SJCRH30 (cell line): ENCODE data around the gene APBB1. TPM values are rescaled to one million over a fixed set of nuclear protein-coding genes. Genes with fewer than 3 reads are reported as not detected.
"Not testable (repeated sequence)": the region's sequence is repeated elsewhere in the genome, so short reads cannot be mapped to it uniquely, and the experiment has no call there.

ENCODE experiments used
- DNase-seq, 2 experiments: peaks; one replicate each; pipeline ENCODE4 v3.0.0-alpha.2; 2015 to 2020
- H3K27ac ChIP-seq: fragments of 250-450 bp; sonication (Bioruptor Pico); 2 replicates; pipeline ENCODE4 v1.5.1; 2020; ENCODE audit warnings: mild to moderate bottlenecking, moderate library complexity
- H3K27me3 ChIP-seq: fragments of 250-450 bp; sonication (Bioruptor Pico); 2 replicates; pipeline ENCODE4 v1.5.1; 2020; ENCODE audit warnings: mild to moderate bottlenecking, moderate library complexity
- H3K36me3 ChIP-seq: fragments of 250-450 bp; sonication (Bioruptor Pico); 2 replicates; pipeline ENCODE4 v1.5.1; 2020; ENCODE audit warnings: mild to moderate bottlenecking, moderate library complexity
- H3K4me1 ChIP-seq: fragments of 250-450 bp; sonication (Bioruptor Pico); 2 replicates; pipeline ENCODE4 v1.5.1; 2020; ENCODE audit warnings: mild to moderate bottlenecking, moderate library complexity
- H3K4me3 ChIP-seq: fragments of 250-450 bp; sonication (Bioruptor Pico); 2 replicates; pipeline ENCODE4 v1.5.1; 2020; ENCODE audit warnings: mild to moderate bottlenecking, moderate library complexity
- H3K9me3 ChIP-seq: fragments of 250-450 bp; sonication (Bioruptor Pico); replicated peaks from 2 replicates; pipeline ENCODE4 v1.5.1; 2020; ENCODE audit warnings: mild to moderate bottlenecking, moderate library complexity
- total RNA-seq: library from RNA; depleted of rRNA; stranded (reverse); fragments of >200 nt; shearing (Covaris generic); gene quantifications from 2 replicates; pipeline ENCODE4 v1.2.3, GENCODE V29; 2014

Gene APBB1
- total RNA-seq, 1 experiment from 2014 or later: 19.6 TPM

DNA sequence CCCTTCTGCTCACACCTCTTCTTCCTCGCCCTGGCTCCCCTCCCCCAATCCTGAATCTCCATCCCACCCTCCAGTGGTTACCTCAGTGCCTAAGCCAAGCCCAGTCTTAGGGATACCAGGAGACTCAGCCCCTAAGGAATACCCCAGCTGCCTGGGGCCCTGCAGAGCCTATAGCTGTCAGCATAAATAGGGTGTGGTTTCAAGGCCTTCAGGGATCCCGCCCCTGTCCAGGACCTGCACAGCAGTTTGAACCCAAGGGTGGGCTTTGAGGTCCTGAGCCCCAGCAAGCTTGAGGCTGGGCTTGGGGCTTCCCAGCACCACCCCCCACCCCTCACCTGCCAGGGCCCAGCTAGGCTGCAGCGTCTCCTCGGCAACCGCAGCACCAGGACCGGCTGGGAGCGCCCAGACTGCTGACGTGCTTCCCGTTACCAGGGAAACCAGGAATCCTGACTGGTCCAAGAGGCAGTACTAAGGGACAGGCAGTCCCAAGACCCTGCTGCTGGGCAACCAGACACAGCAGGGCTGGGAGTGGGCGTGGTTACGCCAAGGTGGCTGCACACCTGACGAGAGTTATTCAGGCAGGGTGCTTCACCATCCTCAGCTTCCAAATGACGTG, 13.7 kb downstream of the APBB1 start:
- Histone ChIP-seq H3K27me3 (no peaks in the 10 kb centered on the region), H3K4me1 (no peaks in the 10 kb centered on the region), H3K36me3 (no peaks in the 10 kb centered on the region), H3K4me3 (no peak overlapping the region), H3K9me3 (no peaks in the 10 kb centered on the region), H3K27ac (no peak overlapping the region)
- DNase-seq: no peak

DNA sequence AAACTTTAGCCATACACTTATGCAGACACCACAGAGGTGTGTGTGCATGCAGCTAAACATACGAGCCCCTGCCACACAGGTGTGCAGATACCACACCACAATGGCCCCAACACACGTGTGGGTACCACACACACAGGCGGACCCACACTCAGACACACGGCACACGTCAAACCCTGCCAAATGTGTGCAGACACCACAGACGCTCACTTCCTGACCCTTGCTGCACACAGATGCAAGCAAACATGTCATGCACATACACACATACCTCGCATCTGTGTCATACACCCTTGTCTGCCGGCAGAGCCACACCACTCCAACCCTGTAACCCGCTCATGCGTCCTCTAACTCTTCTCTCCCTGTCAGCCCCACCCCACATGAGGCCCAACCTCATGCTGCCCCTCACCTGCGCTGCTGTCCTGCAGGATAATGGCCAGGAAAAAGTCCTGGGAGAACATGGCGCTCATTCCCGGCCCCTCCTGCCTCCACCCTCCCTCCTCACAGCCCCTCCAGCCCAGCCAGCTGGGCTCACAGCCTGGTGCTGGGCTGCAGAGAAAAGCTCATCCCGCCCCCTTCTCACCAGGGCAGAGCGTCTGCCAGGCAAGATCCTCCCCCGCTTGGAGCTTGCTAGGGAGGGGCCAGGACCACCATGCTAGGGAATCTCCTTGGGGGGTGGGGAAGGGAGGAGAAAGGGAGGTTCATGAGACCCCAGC, 14.4 kb downstream of the APBB1 start:
- H3K4me3 ChIP-seq: no peak overlapping the region
- no peaks in the 10 kb centered on the region for H3K9me3 ChIP-seq
- no peaks in the 10 kb centered on the region for H3K27me3 ChIP-seq
- no peak overlapping the region for H3K27ac ChIP-seq
- no peaks in the 10 kb centered on the region for H3K36me3 ChIP-seq
- no peaks in the 10 kb centered on the region for H3K4me1 ChIP-seq
- DNase-seq: no peak

DNA sequence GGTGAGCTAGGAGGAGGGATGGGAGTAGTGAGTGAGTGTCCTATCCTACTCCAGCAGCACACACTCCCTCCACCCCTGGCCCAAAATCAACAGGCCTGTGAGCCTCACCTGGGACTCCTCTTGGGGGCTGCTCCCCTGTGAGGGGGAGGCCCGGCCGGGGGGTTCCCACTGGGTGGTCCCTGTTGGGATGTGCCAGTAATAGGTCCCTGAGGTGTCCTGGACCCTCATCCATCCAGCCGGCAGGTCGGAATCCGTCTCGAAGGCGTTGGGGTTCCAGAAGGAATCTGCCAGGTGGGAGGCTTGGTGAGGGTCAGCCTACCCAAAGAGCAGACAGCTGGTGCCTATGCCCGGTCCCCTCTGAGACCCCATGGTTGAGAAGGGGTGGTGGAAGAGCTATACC, 15.4 kb downstream of the APBB1 start:
- no peak overlapping the region for H3K27ac ChIP-seq
- no peaks in the 10 kb centered on the region for H3K27me3 ChIP-seq
- H3K36me3 ChIP-seq: no peaks in the 10 kb centered on the region
- no peak for DNase-seq
- H3K4me1 ChIP-seq: no peaks in the 10 kb centered on the region
- no peak overlapping the region for H3K4me3 ChIP-seq
- no peaks in the 10 kb centered on the region for H3K9me3 ChIP-seq

DNA sequence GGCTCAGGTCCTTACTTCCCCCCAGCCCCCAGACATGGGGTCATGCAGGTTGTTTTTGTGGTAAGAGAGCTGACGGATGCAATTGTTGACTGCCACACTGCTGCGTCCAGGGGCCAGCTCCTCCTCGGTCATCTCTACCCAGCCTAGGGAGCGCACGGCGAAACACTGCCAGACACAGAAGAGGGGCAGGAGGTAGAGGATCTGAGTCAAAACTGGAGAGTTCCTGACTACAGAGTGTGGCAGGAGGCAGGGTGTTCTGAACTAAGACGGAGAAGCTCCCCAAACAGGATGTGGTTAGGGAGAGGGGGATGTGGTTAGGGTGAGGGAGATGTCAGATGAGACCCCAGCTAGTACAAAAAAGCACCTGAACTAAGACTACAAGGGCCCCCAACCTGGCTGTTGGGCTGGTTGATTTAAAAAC, 16.3 kb downstream of the APBB1 start:
- Histone ChIP-seq H3K4me3 (no peak overlapping the region), H3K27ac (no peak overlapping the region), H3K27me3 (no peaks in the 10 kb centered on the region), H3K9me3 (no peaks in the 10 kb centered on the region), H3K4me1 (no peaks in the 10 kb centered on the region), H3K36me3 (no peaks in the 10 kb centered on the region)
- DNase-seq: no peak

DNA sequence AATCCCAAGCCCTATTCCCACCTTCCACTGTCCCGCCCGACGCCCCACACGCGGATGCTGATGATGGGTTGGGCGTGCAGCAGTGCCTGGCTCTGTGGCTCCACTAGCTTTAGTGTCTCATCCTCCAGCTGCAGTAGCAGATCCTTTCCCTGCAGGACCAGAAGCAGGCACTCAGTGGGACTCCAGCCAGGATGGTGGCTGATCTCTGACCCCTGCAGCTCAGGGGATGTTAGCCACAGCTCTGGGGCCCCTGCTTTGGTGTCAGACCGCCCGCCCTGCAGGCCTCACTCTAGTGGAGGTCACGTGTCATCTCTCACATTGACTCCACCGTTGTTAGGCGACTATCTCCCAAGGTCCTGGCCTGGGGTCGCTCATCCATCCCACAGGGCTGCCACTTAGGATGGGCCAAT, 16.8 kb downstream of the APBB1 start:
- no peak for DNase-seq
- Histone ChIP-seq H3K36me3 (no peaks in the 10 kb centered on the region), H3K9me3 (no peaks in the 10 kb centered on the region), H3K27me3 (no peaks in the 10 kb centered on the region), H3K4me3 (no peak overlapping the region), H3K27ac (no peak overlapping the region), H3K4me1 (no peaks in the 10 kb centered on the region)

DNA sequence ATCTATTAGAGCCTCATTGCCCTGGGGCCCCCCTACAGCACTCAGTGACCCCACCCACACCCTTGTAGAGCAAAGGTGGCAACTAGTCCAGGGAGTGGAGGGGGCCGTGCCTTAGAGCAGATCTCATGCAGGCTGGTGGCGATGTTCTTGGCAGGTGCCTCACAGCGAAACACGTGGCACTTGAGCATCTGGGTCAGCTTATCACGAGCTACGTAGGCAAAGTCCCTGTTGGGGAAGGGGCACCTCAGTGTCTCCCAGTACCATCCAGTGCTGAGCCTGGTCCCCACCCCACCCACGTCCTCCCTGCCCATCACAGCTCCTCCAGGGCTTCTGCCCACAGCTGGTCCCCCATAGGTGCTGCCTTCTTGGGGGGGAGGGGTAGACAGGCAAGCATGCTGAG, 17.4 kb downstream of the APBB1 start:
- no peaks in the 10 kb centered on the region for H3K4me1 ChIP-seq
- no peak for DNase-seq
- no peaks in the 10 kb centered on the region for H3K36me3 ChIP-seq
- no peaks in the 10 kb centered on the region for H3K27me3 ChIP-seq
- H3K27ac ChIP-seq: no peak overlapping the region
- H3K9me3 ChIP-seq: no peaks in the 10 kb centered on the region
- no peak overlapping the region for H3K4me3 ChIP-seq

DNA sequence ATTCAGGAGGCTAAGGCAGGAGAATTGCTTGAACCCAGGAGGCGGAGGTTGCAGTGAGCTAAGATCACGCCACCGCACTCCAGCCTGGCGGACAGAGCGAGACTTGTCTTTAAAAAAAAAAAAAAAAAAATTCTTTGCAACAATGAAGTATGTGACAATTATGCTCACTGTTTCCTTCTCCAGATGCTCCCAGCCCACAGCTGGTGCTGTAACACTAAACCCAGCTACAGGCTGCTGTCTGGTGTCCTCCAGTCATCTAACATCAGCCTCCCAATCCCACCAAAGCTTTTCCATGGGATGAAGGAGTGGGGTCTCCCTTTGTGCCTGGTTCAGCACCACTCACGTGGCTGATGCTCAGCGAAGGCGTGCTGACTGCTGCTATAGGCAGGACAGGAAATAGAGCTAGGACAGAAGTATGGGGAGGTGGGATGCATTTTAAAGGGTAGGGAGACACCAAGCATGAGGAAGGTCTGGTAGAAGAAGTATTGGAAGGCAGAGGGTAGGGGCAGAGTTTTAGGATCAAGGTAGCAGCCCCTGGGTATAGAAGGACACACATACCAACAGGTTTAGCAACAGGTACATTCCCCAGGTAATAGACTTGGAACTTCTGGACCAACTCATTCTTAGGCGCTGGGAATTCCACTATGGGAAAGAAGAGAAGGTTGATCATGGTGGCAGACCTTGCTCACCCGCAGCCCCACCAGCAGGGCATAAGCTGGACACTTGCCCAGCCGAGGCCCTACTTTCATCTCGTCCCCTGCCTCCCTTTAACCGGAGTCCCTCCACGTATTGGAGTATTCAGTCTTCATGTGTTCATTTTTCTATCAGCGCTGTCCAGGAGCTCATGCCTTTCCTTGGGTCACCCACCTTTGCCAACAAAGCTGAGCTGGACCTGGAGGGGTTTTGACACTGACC, 18.2 kb downstream of the APBB1 start:
- H3K4me3 ChIP-seq: no peak overlapping the region
- H3K4me1 ChIP-seq: no peaks in the 10 kb centered on the region
- H3K27ac ChIP-seq: no peak overlapping the region
- DNase-seq: no peak
- no peaks in the 10 kb centered on the region for H3K36me3 ChIP-seq
- H3K9me3 ChIP-seq: no peaks in the 10 kb centered on the region
- H3K27me3 ChIP-seq: no peaks in the 10 kb centered on the region

DNA sequence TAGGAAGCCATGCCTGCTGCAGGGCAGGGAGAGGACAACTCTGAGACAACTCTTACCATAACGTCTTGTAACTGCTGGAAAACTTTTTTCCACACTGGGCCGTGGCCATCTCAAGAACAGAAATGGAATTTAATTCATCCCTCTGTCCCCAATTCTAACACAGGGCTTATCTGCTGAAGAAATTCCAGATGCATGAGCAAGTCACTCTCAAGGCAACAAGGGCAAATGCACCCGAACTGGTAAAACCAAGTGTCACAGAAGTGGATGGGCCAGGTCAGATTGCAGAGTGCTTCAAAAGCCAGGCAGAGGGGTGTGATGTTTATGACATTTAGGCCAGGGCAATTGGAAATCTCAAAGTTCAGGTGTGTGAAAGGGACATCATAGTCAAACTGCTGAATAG, 21.3 kb downstream of the APBB1 start:
- no peak overlapping the region for H3K27ac ChIP-seq
- no peaks in the 10 kb centered on the region for H3K36me3 ChIP-seq
- H3K4me1 ChIP-seq: no peaks in the 10 kb centered on the region
- H3K27me3 ChIP-seq: no peaks in the 10 kb centered on the region
- H3K4me3 ChIP-seq: no peak overlapping the region
- DNase-seq: no peak
- H3K9me3 ChIP-seq: no peaks in the 10 kb centered on the region

DNA sequence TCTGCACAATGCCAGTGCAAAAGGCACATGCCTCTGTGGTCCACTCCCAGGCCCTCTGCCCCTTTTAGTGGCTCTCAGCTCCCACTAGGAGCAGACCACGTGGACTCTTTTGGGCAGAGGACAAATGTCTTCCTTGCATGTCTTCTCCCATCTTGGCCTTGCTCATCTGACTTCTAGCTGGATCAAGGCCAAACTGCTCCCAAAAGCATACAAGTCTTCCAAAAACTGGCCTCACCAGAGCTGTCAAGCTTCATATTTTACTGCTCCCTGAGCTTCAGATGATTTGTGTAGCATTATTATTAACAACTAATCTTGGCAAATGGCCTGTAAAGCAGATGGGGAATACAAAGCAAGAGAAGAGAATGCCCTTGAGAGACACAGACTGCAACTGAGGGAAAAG, 21.7 kb downstream of the APBB1 start:
- no peaks in the 10 kb centered on the region for H3K4me1 ChIP-seq
- H3K36me3 ChIP-seq: no peaks in the 10 kb centered on the region
- H3K4me3 ChIP-seq: no peak overlapping the region
- no peaks in the 10 kb centered on the region for H3K9me3 ChIP-seq
- no peaks in the 10 kb centered on the region for H3K27me3 ChIP-seq
- DNase-seq: no peak
- no peak overlapping the region for H3K27ac ChIP-seq

DNA sequence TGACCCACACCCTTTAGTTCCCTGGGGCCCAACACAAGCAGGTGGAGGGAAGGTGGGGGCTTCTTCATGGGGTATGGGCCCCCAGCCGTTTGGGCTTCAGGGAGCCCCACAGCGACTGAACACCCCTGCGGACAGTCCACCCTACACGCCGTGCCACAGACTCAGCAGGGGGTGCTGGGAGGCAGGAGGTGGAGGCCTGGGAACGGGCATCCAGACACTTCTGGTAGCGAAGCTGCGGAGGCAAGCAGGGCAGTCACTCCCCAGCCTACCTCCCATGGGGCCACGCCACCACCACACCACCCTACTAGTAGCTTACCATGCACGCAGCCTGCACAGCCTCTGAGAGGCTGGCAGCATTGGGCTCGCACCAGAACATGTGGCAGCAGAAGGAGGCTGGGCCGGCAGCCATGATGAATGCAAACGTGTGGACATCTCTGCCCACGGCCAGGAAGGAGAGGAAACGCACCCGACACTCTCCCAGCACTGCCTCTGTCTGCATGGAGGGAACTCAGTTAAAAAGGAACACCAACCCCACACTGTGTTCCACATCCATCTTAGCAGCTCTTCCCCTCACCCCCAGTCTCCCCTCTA, 23.3 kb downstream of the APBB1 start:
- H3K36me3 ChIP-seq: no peaks in the 10 kb centered on the region
- DNase-seq: no peak
- H3K9me3 ChIP-seq: no peaks in the 10 kb centered on the region
- no peaks in the 10 kb centered on the region for H3K4me1 ChIP-seq
- H3K4me3 ChIP-seq: no peak overlapping the region
- H3K27ac ChIP-seq: no peak overlapping the region
- no peaks in the 10 kb centered on the region for H3K27me3 ChIP-seq

DNA sequence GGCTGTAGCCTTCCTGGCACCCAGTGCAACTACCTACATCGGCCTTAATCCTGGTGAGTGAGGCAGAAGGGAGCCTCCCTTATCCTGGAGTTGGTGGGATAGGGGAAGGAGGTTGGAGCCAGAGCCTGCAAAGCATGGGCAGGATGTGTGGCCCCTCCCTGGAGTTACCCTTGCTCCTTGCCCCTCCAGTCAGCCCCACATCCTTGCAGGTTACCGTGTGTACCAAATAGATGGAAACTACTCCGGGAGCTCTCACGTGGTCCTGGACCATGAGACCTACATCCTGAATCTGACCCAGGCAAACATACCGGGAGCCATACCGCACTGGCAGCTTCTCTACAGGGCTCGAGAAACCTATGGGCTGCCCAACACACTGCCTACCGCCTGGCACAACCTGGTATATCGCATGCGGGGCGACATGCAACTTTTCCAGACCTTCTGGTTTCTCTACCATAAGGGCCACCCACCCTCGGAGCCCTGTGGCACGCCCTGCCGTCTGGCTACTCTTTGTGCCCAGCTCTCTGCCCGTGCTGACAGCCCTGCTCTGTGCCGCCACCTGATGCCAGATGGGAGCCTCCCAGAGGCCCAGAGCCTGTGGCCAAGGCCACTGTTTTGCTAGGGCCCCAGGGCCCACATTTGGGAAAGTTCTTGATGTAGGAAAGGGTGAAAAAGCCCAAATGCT, 24.8 kb downstream of the APBB1 start:
- Histone ChIP-seq H3K4me1 (no peaks in the 10 kb centered on the region; the same call in 1 of the 2 replicates), H3K27ac (no peak overlapping the region), H3K4me3 (no peak overlapping the region), H3K27me3 (no peaks in the 10 kb centered on the region), H3K36me3 (no peaks in the 10 kb centered on the region), H3K9me3 (no peaks in the 10 kb centered on the region)
- DNase-seq: no peak

DNA sequence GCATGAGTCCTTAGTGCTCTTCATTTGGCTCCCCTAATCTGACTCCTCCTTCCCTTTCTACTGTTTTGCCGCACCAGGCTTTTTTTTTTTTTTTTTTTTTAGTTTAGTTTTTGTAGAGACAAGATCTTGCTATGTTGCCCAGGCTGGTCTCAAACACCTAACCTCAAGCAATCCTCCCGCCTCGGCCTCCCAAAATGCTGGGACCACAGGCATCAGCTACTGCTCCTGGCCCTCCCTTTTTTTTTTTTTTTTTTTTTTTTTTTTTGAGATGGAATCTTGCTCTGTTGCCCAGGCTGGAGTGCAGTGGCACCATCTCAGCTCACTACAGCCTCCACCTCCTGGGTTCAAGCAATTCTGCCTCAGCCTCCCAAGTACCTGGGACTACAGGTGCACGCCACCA, 26.6 kb downstream of the APBB1 start:
- H3K36me3 ChIP-seq, H3K27me3 ChIP-seq, H3K9me3 ChIP-seq, H3K4me1 ChIP-seq, DNase-seq, H3K4me3 ChIP-seq, H3K27ac ChIP-seq: not testable (repeated sequence)

DNA sequence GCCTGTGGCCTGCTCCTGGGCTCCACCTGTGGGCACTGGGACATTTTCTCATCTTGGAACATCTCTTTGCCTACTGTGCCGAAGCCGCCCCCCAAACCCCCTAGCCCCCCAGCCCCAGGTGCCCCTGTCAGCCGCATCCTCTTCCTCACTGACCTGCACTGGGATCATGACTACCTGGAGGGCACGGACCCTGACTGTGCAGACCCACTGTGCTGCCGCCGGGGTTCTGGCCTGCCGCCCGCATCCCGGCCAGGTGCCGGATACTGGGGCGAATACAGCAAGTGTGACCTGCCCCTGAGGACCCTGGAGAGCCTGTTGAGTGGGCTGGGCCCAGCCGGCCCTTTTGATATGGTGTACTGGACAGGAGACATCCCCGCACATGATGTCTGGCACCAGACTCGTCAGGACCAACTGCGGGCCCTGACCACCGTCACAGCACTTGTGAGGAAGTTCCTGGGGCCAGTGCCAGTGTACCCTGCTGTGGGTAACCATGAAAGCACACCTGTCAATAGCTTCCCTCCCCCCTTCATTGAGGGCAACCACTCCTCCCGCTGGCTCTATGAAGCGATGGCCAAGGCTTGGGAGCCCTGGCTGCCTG, 27.3 kb downstream of the APBB1 start:
- Histone ChIP-seq H3K27ac (no peak overlapping the region), H3K9me3 (no peaks in the 10 kb centered on the region), H3K27me3 (no peaks in the 10 kb centered on the region), H3K36me3 (no peaks in the 10 kb centered on the region), H3K4me3 (no peak overlapping the region), H3K4me1 (no peaks in the 10 kb centered on the region; the same call in 1 of the 2 replicates)
- no peak for DNase-seq
